NCI-H1436 (cell line): ENCODE data around the gene HMX3.
"Not testable (repeated sequence)": the region's sequence is repeated elsewhere in the genome, so short reads cannot be mapped to it uniquely, and the experiment has no call there.

Experiments
- DNase-seq: peaks from one replicate; lab custom pipeline; 2025; lab: John Stamatoyannopoulos, UW

The HMX3 gene

DNA sequence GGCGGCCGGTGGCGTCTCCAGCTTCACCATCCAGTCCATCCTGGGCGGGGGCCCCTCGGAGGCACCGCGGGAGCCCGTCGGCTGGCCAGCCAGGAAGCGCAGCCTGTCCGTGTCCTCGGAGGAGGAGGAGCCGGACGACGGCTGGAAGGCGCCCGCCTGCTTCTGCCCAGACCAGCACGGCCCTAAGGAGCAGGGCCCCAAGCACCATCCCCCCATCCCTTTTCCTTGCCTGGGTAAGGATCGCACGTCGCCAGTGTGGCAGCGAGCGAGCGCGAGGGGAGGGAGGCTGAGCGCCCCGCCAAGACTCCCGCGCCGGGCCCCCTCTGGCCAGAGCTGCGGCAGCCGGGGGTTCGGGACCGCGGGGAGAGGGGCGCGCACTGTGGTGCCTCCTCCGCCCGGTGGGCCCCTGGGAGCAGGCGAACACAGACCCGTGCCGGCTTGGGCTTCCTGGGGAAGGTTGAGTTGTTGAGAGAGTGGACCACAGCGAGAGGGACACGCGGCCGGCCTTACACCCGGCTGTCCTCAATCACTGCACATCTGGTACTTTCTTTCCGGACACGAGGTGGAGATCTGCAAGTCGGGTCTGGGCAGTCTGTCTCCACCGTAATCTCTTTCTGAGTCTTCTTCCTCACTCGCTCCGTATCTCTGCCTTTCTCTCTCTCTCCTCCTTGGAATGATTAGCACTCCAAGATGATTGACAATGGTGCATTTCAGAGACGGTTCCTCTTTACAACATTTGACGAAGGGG is 12.8 kb downstream of the HMX3 start:
- DNase-seq, result no peak

GRCh38 chr10:123149162-123149567 is 13.4 kb downstream of the HMX3 start:
- DNase-seq, result no peak

- no peak for DNase-seq
These were observed 13.9 kb downstream of the HMX3 start for GRCh38 chr10:123149568-123150270.

DNA sequence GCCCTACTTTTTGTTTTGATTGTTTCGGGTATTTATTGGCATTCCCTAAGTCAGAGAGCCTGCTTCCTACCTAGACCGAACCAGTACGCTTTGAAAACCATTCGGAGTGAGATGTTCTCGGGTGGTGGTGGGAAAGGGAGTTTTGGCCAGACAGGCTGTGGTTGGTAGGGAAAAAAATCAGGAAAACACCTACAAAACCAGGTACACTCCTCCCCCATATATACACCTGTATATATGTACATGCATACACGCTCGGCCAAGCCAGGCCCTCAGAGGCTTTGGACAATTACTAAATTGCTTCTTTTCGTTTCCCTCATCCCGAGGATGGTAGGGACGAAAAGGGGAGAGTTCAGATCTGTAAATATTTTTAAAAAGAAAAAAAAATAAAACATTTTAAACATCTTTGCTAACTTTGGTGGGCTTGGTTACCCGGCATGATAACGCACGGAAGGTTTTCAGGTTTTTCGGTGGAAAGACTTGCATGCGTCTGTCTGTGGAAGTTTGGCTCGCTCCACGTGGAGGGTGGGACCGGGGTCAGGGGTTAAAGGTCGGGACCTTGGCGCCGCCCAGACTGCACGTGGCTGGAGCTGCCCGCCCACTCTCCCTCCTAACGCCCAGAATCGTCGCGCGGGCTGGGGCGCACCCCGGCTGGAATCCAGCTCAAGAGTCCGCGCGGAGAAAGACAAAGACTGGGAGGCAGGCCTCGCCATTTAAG is 14.7 kb downstream of the HMX3 start:
- DNase-seq, result no peak

- no peak for DNase-seq
These were observed 15.4 kb downstream of the HMX3 start for GRCh38 chr10:123150986-123151736.

GRCh38 chr10:123151737-123152135 is 16.0 kb downstream of the HMX3 start:
- DNase-seq, result no peak

DNA sequence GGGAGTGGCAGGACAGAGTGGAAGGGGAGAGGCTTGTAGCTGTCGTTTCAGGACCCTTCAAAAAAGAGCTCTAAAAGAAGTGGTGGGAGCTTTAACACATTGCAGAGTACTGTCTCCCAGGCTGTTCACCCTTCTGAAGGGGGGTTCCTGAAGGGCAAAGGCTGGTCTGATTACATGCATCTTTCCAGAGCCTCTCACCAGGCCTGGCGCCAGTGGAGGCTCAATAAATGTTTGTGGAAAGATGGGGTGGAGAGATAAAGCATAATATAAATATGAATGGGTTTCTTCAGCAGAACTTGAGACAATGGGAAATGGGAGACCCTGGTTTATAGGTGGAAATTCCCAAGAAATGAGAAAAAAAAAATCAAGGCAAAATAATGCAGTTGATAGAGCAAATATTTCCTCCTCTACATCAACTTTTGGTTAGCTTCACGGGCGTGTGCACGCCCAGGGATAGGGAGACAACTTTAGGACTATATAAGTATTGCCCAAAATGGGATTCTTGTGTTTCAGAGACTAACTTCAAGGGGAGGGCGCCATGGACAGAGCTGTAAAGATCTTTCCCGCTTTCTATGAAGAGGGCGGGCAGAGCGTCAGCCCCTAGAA is 17.8 kb downstream of the HMX3 start:
- DNase-seq, result no peak

DNA sequence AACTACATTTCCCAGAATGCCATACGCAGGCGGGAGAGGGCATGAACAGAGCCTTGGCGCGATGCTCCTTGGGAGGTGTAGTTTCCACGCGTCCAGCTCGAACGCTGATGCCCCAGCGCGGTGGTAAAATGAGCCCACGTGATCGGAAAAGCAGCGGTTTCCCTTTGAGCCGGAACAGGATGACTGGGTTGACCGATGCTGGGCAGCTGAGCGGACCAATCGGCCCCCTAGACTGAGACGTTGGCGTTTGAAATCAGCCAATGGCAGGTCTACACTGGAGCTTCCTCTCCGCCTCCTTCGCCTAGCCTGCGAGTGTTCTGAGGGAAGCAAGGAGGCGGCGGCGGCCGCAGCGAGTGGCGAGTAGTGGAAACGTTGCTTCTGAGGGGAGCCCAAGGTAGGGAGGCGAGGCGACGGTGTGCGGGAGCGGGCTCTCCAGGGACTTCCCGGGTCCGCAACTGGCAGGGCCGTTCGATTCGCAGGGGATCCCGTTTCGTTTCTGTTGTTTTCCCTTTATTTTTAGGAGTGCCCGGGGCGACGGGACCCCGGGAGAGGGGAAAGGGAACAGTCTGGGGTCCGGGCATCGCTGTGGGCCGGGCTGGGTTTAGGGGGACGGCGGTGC is 18.4 kb downstream of the HMX3 start, which contains the start of gene BUB3:
TSS of gene BUB3 (plus strand) at position 311 of the 619 bp plus-strand sequence. CDS start 516 bp downstream, outside the sequence.
- peak; percentile 100 for DNase-seq

DNA sequence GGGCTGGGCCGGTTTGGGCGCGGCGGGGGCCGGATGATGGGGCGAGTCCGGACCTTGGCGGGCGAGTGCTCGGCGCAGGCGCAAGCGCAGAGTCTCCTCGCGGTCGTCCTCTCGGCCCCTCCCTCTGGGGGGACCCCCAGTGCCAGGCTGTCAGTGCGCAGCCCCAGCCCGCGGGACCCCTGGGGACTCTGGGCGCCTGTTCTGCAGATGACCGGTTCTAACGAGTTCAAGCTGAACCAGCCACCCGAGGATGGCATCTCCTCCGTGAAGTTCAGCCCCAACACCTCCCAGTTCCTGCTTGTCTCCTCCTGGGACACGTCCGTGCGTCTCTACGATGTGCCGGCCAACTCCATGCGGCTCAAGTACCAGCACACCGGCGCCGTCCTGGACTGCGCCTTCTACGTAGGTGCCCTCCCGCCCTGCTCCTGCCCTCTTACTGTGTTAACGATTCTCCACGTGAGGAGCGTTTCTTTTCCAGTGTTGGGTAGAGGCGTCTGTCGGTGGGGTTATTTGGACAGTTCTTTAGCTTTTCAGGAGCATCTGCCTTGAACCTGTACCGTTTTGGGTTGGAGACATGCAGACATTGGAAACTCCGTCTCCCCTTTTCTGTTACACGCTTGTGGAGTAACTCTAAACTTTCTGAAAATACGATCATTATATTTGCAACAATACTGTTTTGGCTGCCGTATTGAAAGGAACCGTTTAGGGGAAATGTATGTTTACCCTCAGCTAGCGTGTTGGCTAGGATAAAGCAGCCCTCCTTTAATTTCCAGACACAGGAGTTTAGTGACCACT is 19.1 kb downstream of the HMX3 start:
- peak; percentile 40 for DNase-seq

- DNase-seq, result no peak
These were observed 20.3 kb downstream of the HMX3 start for GRCh38 chr10:123156078-123156477.

GRCh38 chr10:123157210-123157609 is 21.4 kb downstream of the HMX3 start:
- DNase-seq, result no peak

- no peak for DNase-seq
These were observed 22.9 kb downstream of the HMX3 start for GRCh38 chr10:123158682-123159081.

DNA sequence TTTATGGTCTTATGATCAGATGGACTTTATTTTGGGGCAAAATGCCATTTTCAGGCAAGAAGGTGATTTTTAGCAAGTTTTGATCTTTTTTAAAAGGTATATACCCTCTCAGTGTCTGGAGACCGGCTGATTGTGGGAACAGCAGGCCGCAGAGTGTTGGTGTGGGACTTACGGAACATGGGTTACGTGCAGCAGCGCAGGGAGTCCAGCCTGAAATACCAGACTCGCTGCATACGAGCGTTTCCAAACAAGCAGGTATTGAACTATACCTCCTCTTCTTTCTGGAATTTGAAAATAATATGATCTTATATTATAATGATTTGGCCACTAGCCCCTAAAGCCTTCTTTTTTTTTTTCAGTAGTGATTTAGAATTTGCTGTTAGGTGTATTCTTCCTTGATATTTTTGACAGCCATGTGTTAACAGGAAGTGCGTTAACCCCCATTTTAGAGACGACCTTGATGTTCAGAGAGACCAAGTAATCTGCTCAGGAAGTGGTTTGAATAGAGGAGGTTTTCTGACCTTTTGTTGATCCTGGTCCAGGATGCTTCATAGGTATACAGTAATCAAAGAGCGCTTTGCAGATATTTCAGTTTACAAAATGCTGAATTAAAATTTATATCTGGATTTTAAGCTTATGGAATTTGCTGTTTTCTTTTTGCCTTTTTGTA is 24.7 kb downstream of the HMX3 start:
- no peak for DNase-seq

GRCh38 chr10:123164319-123164718 is 28.5 kb downstream of the HMX3 start:
- no peak for DNase-seq

DNA sequence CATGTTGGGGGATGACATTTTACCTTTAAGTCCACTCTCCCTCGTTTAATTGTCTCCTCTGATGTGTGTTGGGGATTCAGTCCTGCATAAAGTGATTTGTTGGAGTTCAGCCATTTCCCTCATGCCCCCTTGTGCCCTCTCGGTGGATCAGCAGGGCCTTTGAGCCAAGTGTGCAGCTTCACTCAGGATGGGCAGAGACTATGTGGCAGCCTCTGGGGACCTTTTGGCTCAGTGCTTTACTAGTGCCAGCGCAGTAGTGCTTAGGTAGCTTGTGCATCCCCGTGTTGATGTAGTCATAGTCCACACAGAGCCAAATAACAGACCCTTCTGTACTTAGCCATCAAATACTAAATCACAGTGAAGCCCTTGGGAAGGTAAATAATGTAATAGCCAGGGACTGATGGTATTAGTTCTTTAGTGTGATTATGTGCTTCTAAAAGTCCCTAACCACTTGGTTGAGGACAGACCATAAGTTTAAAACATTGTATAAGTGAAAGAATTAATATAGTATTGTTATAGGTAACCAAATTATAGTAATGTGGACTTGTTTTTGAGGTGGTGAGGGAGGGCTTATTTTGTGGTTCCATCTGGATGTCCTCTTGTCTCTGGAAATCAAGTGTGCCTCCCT is 29.8 kb downstream of the HMX3 start:
- DNase-seq, result peak; percentile 64

GRCh38 chr10:123166618-123167017 is 30.8 kb downstream of the HMX3 start:
- DNase-seq, result no peak

DNA sequence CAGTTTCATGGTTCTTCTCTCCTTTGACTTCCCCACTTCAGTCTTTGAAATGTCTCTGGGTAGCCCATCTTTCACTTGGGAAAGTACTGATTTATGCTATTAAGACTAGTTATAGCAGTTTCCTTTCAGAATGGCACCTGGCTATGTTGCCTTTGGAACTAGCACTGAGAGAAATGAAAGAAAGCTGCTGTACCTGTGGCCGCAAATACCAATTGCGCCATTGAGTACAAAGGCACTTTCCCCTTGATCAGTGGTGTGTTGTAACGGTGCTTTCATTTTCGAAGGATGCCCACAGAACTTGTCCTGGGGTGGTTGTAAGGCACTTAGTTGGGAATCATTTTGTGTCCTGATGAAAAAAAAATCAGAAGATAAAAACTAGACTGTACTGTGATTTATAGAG is 35.2 kb downstream of the HMX3 start:
- no peak for DNase-seq

- not testable (repeated sequence) for DNase-seq
These were observed 35.8 kb downstream of the HMX3 start for GRCh38 chr10:123171616-123172015.
